PC-3 (cell line): ENCODE results near the gene SMOC2. TPM values are rescaled to one million over a fixed set of nuclear protein-coding genes. Genes with fewer than 3 reads are reported as not detected.

Experiments used
- ATAC-seq: fragments of 200-7000 bp; cut with Tn5 transposase; 2 replicates; pipeline ENCODE4 v1.9.1; 2020; ENCODE audit warnings: mild to moderate bottlenecking, moderate library complexity
- BruUV-seq: library from RNA; stranded (reverse); fragments of 400-500 nt; replicated peaks from 2 replicates; lab custom pipeline; 2021; lab: Mats Ljungman, UMichigan
- CTCF ChIA-PET: fragments of 300-600 bp; sonication (Branson Sonifier 250); formaldehyde crosslinking; loops from one replicate; lab custom pipeline; 2022; ENCODE audit warnings: antibody characterized with exemption; lab: Charles Lee
- POLR2A ChIA-PET: fragments of 300-600 bp; sonication (Branson Sonifier 250); formaldehyde crosslinking; loops from one replicate; lab custom pipeline; 2022; ENCODE audit warnings: antibody characterized with exemption; ENCODE audit not compliant: unreplicated experiment; lab: Charles Lee
- DNase-seq: peaks from one replicate; pipeline ENCODE4 v3.0.0-alpha.2; 2015
- H2AFZ ChIP-seq: fragments of 300-600 bp; sonication (generic); 2 replicates; pipeline ENCODE4 v1.6.0; 2016; ENCODE audit warnings: antibody characterized with exemption, low read length
- H3F3A ChIP-seq: fragments of 300-600 bp; sonication (generic); one replicate; pipeline ENCODE4 v1.6.0; 2017; ENCODE audit warnings: antibody characterized with exemption, low read length, control low read depth, mild to moderate bottlenecking; ENCODE audit not compliant: unreplicated experiment
- H3K27ac ChIP-seq: fragments of 300-600 bp; sonication (generic); 2 replicates; pipeline ENCODE4 v1.5.1; 2016; ENCODE audit warnings: mild to moderate bottlenecking, low read length
- H3K27me3 ChIP-seq: fragments of 300-600 bp; sonication (generic); 2 replicates; pipeline ENCODE4 v1.6.1; 2016; ENCODE audit warnings: low read length, mixed read lengths
- H3K36me3 ChIP-seq: fragments of 300-600 bp; sonication (generic); 2 replicates; pipeline ENCODE4 v1.6.1; 2016; ENCODE audit warnings: low read depth, mixed run types, low read length, mixed read lengths
- H3K4me1 ChIP-seq: fragments of 300-600 bp; sonication (generic); 2 replicates; pipeline ENCODE4 v1.5.1; 2016; ENCODE audit warnings: low read length; ENCODE audit not compliant: insufficient read depth
- H3K4me2 ChIP-seq: fragments of 300-600 bp; sonication (generic); 2 replicates; pipeline ENCODE4 v1.6.0; 2016; ENCODE audit warnings: low read length
- H3K4me3 ChIP-seq: fragments of 300-600 bp; sonication (generic); 2 replicates; pipeline ENCODE4 v1.5.1; 2016; ENCODE audit warnings: mild to moderate bottlenecking, low read length, mixed read lengths
- H3K79me2 ChIP-seq: fragments of 300-600 bp; sonication (generic); 2 replicates; pipeline ENCODE4 v1.6.1; 2017; ENCODE audit warnings: low read length, mixed read lengths
- H3K9ac ChIP-seq: fragments of 300-600 bp; sonication (generic); 2 replicates; pipeline ENCODE4 v1.6.0; 2016; ENCODE audit warnings: mild to moderate bottlenecking, low read length
- H3K9me2 ChIP-seq: fragments of 300-600 bp; sonication (generic); replicated peaks from 2 replicates; pipeline ENCODE4 v1.6.1; 2016; ENCODE audit warnings: mixed run types, low read length, mixed read lengths
- H3K9me3 ChIP-seq: fragments of 300-600 bp; sonication (generic); 2 replicates; pipeline ENCODE4 v1.6.1; 2016; ENCODE audit warnings: low read length, mixed read lengths
- H4K20me1 ChIP-seq: fragments of 300-600 bp; sonication (generic); 2 replicates; pipeline ENCODE4 v1.6.1; 2016; ENCODE audit warnings: low read length, mixed read lengths
- EZH2 ChIP-seq: fragments of 300-600 bp; sonication (generic); IDR thresholded peaks from one replicate; pipeline ENCODE4 v1.6.1; 2017; ENCODE audit warnings: antibody characterized with exemption, mild to moderate bottlenecking, low read length; ENCODE audit not compliant: unreplicated experiment
- EZH2phosphoT487 ChIP-seq: fragments of 300-600 bp; sonication (generic); IDR thresholded peaks from 2 replicates; pipeline ENCODE4 v1.6.1; 2018; ENCODE audit warnings: mild to moderate bottlenecking, antibody characterized with exemption, low read length, borderline replicate concordance
- intact Hi-C: fragments of 100-400 bp; cut with micrococcal nuclease; formaldehyde crosslinking; loops from 2 replicates; pipeline ENCODE4 v1.9.0; 2023
- total RNA-seq: library from RNA; depleted of rRNA; stranded (reverse); fragments of >200 nt; gene quantifications from 2 replicates; pipeline ENCODE4 v1.2.3, GENCODE V29; 2014
- TF ChIP-seq, protein P1 (sequence below): fragments of 300-600 bp; sonication (generic); conservative IDR thresholded peaks from 2 replicates; pipeline ENCODE4 v1.5.1; 2017; ENCODE audit warnings: antibody characterized with exemption, low read depth, mild to moderate bottlenecking, low read length

SMOC2 gene
- total RNA-seq, 1 experiment from 2014 or later = not detected

DNA sequence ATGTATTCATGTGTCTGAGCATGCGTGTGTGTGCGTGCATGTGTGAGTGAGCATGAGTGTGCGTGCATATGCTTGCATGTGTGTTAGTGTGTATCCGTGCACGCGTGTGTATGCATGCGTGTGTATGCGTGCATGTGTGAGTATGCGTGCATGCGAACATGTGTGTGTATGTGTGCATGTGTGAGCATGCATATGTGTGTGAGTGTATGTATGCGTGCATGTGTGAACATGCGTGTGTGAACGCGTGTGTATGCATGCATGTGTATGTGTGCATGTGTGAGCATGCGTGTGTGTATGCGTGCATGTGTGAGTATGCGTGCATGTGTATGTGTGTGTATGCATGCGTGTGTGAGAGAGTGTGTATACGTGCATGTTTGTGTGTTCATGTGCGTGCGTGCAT, 77.9 kb downstream of the SMOC2 start:
- Histone ChIP-seq H3K36me3 (no peaks in the 10 kb centered on the region), H3K27me3 (0 out of 2 replicates have a peak, but pooled peaks cover 5% of the 10 kb centered on the region), H3F3A (no peaks in the 10 kb centered on the region), H3K4me1 (no peaks in the 10 kb centered on the region), H3K9ac (no peak overlapping the region), H3K9me2 (no peaks in the 10 kb centered on the region), H3K4me3 (no peak overlapping the region), H3K4me2 (no peak overlapping the region), H4K20me1 (no peaks in the 10 kb centered on the region), H3K27ac (no peak overlapping the region), H3K79me2 (no peaks in the 10 kb centered on the region), H2AFZ (no peak overlapping the region), H3K9me3 (no peaks in the 10 kb centered on the region)
- TF ChIP-seq, protein P1, sequence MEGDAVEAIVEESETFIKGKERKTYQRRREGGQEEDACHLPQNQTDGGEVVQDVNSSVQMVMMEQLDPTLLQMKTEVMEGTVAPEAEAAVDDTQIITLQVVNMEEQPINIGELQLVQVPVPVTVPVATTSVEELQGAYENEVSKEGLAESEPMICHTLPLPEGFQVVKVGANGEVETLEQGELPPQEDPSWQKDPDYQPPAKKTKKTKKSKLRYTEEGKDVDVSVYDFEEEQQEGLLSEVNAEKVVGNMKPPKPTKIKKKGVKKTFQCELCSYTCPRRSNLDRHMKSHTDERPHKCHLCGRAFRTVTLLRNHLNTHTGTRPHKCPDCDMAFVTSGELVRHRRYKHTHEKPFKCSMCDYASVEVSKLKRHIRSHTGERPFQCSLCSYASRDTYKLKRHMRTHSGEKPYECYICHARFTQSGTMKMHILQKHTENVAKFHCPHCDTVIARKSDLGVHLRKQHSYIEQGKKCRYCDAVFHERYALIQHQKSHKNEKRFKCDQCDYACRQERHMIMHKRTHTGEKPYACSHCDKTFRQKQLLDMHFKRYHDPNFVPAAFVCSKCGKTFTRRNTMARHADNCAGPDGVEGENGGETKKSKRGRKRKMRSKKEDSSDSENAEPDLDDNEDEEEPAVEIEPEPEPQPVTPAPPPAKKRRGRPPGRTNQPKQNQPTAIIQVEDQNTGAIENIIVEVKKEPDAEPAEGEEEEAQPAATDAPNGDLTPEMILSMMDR = no peak
- TF ChIP-seq EZH2phosphoT487 = no peak
- no peak for TF ChIP-seq EZH2
- no peak for DNase-seq
- intact Hi-C loops = no loop called here
- no peak for ATAC-seq
- ChIA-PET CTCF (no interaction called here), POLR2A (no interaction called here)
- BruUV-seq = no TSS peak

DNA sequence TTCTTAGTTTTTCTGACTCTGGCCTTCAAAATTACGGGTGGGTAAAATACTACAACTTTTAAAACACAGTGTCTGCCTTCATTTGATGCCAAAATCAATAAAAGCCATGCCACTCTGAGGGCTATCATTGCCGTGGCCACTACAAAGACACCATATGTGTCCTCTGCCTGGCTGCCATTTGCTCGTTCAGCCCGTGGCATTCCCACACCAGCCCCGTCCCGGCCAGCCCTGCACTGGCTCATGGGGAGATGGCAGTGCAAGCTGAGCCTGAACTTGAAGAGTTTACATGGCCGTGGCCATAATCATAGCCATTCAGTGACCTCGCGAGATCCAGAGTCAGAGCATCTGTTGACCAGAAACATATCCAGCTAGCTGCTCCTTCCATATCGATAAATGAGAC, 79.2 kb downstream of the SMOC2 start:
- Histone ChIP-seq H4K20me1 (no peaks in the 10 kb centered on the region), H3K9me3 (no peaks in the 10 kb centered on the region), H3K4me3 (no peak overlapping the region), H3K9me2 (no peaks in the 10 kb centered on the region), H3K36me3 (no peaks in the 10 kb centered on the region), H3K27ac (no peak overlapping the region), H3K27me3 (peaks cover 10% of the 10 kb centered on the region; the same call in 1 of the 2 replicates), H3F3A (no peaks in the 10 kb centered on the region), H3K4me1 (no peaks in the 10 kb centered on the region), H2AFZ (no peak overlapping the region), H3K79me2 (no peaks in the 10 kb centered on the region), H3K4me2 (no peak overlapping the region), H3K9ac (no peak overlapping the region)
- POLR2A ChIA-PET = no interaction called here
- intact Hi-C loops = no loop called here
- DNase-seq (no peak), ATAC-seq (no peak)
- BruUV-seq = no TSS peak
- TF ChIP-seq EZH2phosphoT487 = no peak
- TF ChIP-seq, protein P1 = no peak
- no peak for TF ChIP-seq EZH2
- CTCF ChIA-PET = no interaction called here

GRCh38 chr6:168524571-168525001, 83.6 kb downstream of the SMOC2 start:
- no peaks in the 10 kb centered on the region for H3K9me2 ChIP-seq
- no peak overlapping the region for H3K9ac ChIP-seq
- ATAC-seq = no peak
- no peak overlapping the region for H2AFZ ChIP-seq
- H3K9me3 ChIP-seq = no peaks in the 10 kb centered on the region
- no peak for DNase-seq
- H3F3A ChIP-seq = no peaks in the 10 kb centered on the region
- H3K36me3 ChIP-seq = no peaks in the 10 kb centered on the region
- TF ChIP-seq EZH2 = no peak
- TF ChIP-seq EZH2phosphoT487 = no peak
- TF ChIP-seq, protein P1 = no peak
- H3K4me2 ChIP-seq = no peak overlapping the region
- CTCF ChIA-PET = no interaction called here
- no TSS peak for BruUV-seq
- intact Hi-C loops = no loop called here
- POLR2A ChIA-PET = no interaction called here
- H3K79me2 ChIP-seq = no peaks in the 10 kb centered on the region
- no peaks in the 10 kb centered on the region for H4K20me1 ChIP-seq
- peaks cover 12% of the 10 kb centered on the region; the same call in 1 of the 2 replicates for H3K27me3 ChIP-seq
- H3K4me1 ChIP-seq = no peaks in the 10 kb centered on the region
- no peak overlapping the region for H3K4me3 ChIP-seq
- no peak overlapping the region for H3K27ac ChIP-seq
